Measurements from ENCODE around the gene ARHGAP18. TPM values are rescaled to one million over a fixed set of nuclear protein-coding genes. Genes with fewer than 3 reads are reported as not detected.

The ARHGAP18 gene
- total RNA-seq, 4 donors from 2014 or later: 9.6 to 16.8 (median 13.9) TPM

GRCh38 chr6:129732542-129732941 is 22.6 kb upstream of the ARHGAP18 start:
- Histone ChIP-seq H3K27me3 (no peaks in the 10 kb centered on the region), H3K4me1 (no peaks in the 10 kb centered on the region), H3K36me3 (no peaks in the 10 kb centered on the region), H3K9me3 (no peaks in the 10 kb centered on the region), H3K27ac (no peak overlapping the region), H3K4me3 (no peak overlapping the region)
- 94 to 96% methylated on average over 4 of the region's 4 CpGs for WGBS, 2 donors
- TF ChIP-seq POLR2A (IDR thresholded peaks at IDR 0.05) (no peak), EP300 (IDR thresholded peaks at IDR 0.05) (no peak)
- DNase-seq (ENCODE audit: low spot score in 2 of 2): no peak

- no peak overlapping the region for H3K4me3 ChIP-seq
- 70 to 82% methylated on average over 2 of the region's 2 CpGs for WGBS, 2 donors
Observed at GRCh38 chr6:129732034-129732433, 22.1 kb upstream of the ARHGAP18 start.

GRCh38 chr6:129731428-129731827 is 21.5 kb upstream of the ARHGAP18 start:
- Histone ChIP-seq H3K27me3 (no peaks in the 10 kb centered on the region), H3K9me3 (no peaks in the 10 kb centered on the region), H3K27ac (no peak overlapping the region), H3K4me3 (no peak overlapping the region), H3K36me3 (no peaks in the 10 kb centered on the region), H3K4me1 (peaks cover 0 to 3% (median 0%) of the 10 kb centered on the region in 4 donors)
- no peak for TF ChIP-seq POLR2A (IDR thresholded peaks at IDR 0.05)
- no peak for TF ChIP-seq CTCF (IDR thresholded peaks at IDR 0.05)
- no peak for TF ChIP-seq EP300 (IDR thresholded peaks at IDR 0.05)
- DNase-seq (ENCODE audit: low spot score in 2 of 2): no peak
- WGBS, 2 donors: 91 to 93% methylated on average over 4 of the region's 4 CpGs

More at GRCh38 chr6:129732034-129732433, 22.1 kb upstream of the ARHGAP18 start:
- Histone ChIP-seq H3K27ac (no peak overlapping the region), H3K4me1 (no peaks in the 10 kb centered on the region), H3K36me3 (no peaks in the 10 kb centered on the region), H3K27me3 (no peaks in the 10 kb centered on the region), H3K9me3 (no peaks in the 10 kb centered on the region)
- no peak for DNase-seq (ENCODE audit: low spot score in 2 of 2)
- TF ChIP-seq POLR2A (IDR thresholded peaks at IDR 0.05) (no peak), CTCF (IDR thresholded peaks at IDR 0.05) (no peak), EP300 (IDR thresholded peaks at IDR 0.05) (no peak)

GRCh38 chr6:129730477-129731165 is 20.6 kb upstream of the ARHGAP18 start:
- no peak for DNase-seq (ENCODE audit: low spot score in 2 of 2)
- no peaks in the 10 kb centered on the region for H3K9me3 ChIP-seq
- no peaks in the 10 kb centered on the region for H3K36me3 ChIP-seq
- peak; percentile 30 to 67 (median 36) for TF ChIP-seq CTCF (IDR thresholded peaks at IDR 0.05)
- no peak for TF ChIP-seq EP300 (IDR thresholded peaks at IDR 0.05)
- H3K4me1 ChIP-seq: peaks cover 0 to 4% (median 0%) of the 10 kb centered on the region in 4 donors
- no peaks in the 10 kb centered on the region for H3K27me3 ChIP-seq
- WGBS, 2 donors: 56 to 60% methylated on average over 8 of the region's 8 CpGs
- no peak overlapping the region for H3K27ac ChIP-seq
- H3K4me3 ChIP-seq: no peak overlapping the region

- no peak overlapping the region for H3K27ac ChIP-seq
- no peak for DNase-seq (ENCODE audit: low spot score in 2 of 2)
Observed at GRCh38 chr6:129726650-129727049, 16.7 kb upstream of the ARHGAP18 start.

More at GRCh38 chr6:129726650-129727049, 16.7 kb upstream of the ARHGAP18 start:
- peaks cover 0 to 4% (median 0%) of the 10 kb centered on the region in 4 donors for H3K4me1 ChIP-seq
- no peak for TF ChIP-seq POLR2A (IDR thresholded peaks at IDR 0.05)
- TF ChIP-seq CTCF (IDR thresholded peaks at IDR 0.05): no peak
- no peak for TF ChIP-seq EP300 (IDR thresholded peaks at IDR 0.05)
- H3K4me3 ChIP-seq: no peak overlapping the region
- H3K27me3 ChIP-seq: no peaks in the 10 kb centered on the region
- H3K9me3 ChIP-seq: no peaks in the 10 kb centered on the region
- no peaks in the 10 kb centered on the region for H3K36me3 ChIP-seq
